ENCODE data around the gene LRMDA.

Gene LRMDA

DNA sequence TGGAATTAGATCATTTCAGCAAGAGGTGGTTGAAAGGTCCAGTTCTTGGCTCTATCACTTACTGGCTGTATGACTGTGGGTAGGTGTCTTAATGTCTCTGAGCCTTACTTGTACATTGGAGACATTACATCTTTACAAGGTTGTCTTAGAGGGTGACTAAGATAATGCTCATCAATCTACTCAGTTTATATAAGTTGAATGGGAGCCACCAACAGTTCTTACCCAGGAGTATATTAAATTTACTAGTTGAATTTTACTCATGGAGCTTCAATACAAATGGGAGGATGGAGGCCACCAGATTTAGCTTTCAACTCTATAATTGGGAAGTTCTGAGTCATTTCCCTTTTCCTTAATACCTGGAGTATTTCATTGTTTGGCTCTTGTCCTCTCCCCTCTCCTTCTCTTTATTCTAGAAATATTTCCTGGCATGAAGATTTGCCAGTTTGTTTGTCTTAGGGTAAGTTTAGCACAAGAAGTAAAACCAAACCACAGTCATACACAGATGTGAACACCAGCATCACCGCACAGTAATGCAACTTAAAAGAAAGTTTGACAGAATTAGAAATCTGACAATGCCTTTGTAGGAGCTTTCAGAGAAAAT lies 222.8 kb downstream of the LRMDA start:
- Histone ChIP-seq H3K36me3 (ENCODE audit: insufficient read depth) (no peaks in the 10 kb centered on the region), H3K4me3 (IDR thresholded peaks at IDR 0.05; ENCODE audit: insufficient read depth, low read depth, low read length) (no peak overlapping the region), H3K79me2 (ENCODE audit: insufficient read depth, low read depth) (no peaks in the 10 kb centered on the region), H4K20me1 (ENCODE audit: insufficient read depth) (no peaks in the 10 kb centered on the region), H3K27ac (no peak overlapping the region), H2AFZ (ENCODE audit: low read depth) (no peak overlapping the region), H3K9ac (no peak overlapping the region), H3K4me2 (no peak overlapping the region), H3K4me1 (ENCODE audit: low read depth, poor library complexity, severe bottlenecking) (no peaks in the 10 kb centered on the region), H3K27me3 (ENCODE audit: insufficient read depth, low read depth) (no peaks in the 10 kb centered on the region)
- TF ChIP-seq, protein P1, sequence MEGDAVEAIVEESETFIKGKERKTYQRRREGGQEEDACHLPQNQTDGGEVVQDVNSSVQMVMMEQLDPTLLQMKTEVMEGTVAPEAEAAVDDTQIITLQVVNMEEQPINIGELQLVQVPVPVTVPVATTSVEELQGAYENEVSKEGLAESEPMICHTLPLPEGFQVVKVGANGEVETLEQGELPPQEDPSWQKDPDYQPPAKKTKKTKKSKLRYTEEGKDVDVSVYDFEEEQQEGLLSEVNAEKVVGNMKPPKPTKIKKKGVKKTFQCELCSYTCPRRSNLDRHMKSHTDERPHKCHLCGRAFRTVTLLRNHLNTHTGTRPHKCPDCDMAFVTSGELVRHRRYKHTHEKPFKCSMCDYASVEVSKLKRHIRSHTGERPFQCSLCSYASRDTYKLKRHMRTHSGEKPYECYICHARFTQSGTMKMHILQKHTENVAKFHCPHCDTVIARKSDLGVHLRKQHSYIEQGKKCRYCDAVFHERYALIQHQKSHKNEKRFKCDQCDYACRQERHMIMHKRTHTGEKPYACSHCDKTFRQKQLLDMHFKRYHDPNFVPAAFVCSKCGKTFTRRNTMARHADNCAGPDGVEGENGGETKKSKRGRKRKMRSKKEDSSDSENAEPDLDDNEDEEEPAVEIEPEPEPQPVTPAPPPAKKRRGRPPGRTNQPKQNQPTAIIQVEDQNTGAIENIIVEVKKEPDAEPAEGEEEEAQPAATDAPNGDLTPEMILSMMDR (conservative IDR thresholded peaks at IDR 0.05; ENCODE audit: low read depth, low read length), result no peak

DNA sequence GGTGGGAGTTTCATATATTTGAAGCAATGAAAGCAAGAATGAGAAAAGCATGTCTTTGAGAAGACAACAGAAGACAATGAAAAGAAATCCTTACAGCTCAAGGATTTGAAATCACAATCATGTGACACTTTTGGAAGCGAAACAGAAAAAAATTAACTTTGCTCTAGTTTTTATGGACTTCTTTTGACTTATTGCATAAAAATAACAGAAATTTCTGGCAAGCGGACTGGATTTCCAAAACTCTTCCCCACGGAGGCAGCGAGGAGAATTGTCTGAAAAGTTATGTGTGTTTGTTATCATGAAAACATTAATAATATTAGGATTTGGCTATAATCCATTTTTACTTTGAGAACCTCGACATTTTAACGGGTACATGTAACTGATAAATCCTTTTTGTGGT lies 223.3 kb downstream of the LRMDA start:
- no peak overlapping the region for H3K27ac ChIP-seq
- no peak overlapping the region for H3K4me2 ChIP-seq
- H3K9ac ChIP-seq, result no peak overlapping the region
- no peaks in the 10 kb centered on the region for H4K20me1 ChIP-seq (ENCODE audit: insufficient read depth)
- H3K79me2 ChIP-seq (ENCODE audit: insufficient read depth, low read depth), result no peaks in the 10 kb centered on the region
- no peak overlapping the region for H2AFZ ChIP-seq (ENCODE audit: low read depth)
- H3K27me3 ChIP-seq (ENCODE audit: insufficient read depth, low read depth), result no peaks in the 10 kb centered on the region
- H3K4me1 ChIP-seq (ENCODE audit: low read depth, poor library complexity, severe bottlenecking), result no peaks in the 10 kb centered on the region
- no peak overlapping the region for H3K4me3 ChIP-seq (IDR thresholded peaks at IDR 0.05; ENCODE audit: insufficient read depth, low read depth, low read length)
- TF ChIP-seq, protein P1 (conservative IDR thresholded peaks at IDR 0.05; ENCODE audit: low read depth, low read length), result no peak
- no peaks in the 10 kb centered on the region for H3K36me3 ChIP-seq (ENCODE audit: insufficient read depth)

DNA sequence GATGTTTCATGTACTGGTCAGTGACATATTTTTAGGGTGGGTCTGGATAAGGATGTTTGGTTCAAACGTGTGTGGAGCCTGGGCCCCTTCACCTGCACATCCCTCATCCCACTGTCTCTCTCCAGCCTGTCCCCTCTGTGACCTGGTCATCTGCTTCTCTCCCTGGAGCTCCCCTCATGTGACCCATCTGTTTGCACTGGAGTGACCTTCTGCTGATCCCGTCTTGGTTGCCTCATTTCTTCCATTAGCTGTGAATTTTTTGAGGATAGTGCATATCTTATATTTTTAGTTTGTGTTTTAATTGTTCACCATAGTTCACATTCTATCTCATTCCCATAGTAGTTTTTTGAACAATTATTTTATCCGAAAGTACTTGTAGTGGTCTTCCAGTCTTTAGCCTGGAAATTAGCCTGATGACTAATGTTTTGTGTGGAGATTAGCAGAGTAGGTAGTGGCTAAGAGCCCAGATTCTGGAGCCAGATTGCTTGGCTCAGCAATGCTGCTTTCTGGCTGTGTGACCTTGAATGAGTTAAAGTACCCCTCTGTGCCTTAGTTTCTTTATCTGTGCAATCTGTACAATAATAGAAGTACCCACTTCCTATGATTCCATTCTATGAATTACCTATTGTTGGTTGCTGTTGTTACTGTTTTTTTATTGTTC lies 224.5 kb downstream of the LRMDA start:
- Histone ChIP-seq H3K9ac (no peak overlapping the region), H3K79me2 (ENCODE audit: insufficient read depth, low read depth) (no peaks in the 10 kb centered on the region), H3K4me2 (no peak overlapping the region), H3K4me3 (IDR thresholded peaks at IDR 0.05; ENCODE audit: insufficient read depth, low read depth, low read length) (no peak overlapping the region), H3K27ac (no peak overlapping the region), H2AFZ (ENCODE audit: low read depth) (no peak overlapping the region), H4K20me1 (ENCODE audit: insufficient read depth) (no peaks in the 10 kb centered on the region), H3K27me3 (ENCODE audit: insufficient read depth, low read depth) (no peaks in the 10 kb centered on the region), H3K36me3 (ENCODE audit: insufficient read depth) (no peaks in the 10 kb centered on the region), H3K4me1 (ENCODE audit: low read depth, poor library complexity, severe bottlenecking) (no peaks in the 10 kb centered on the region)
- TF ChIP-seq, protein P1 (conservative IDR thresholded peaks at IDR 0.05; ENCODE audit: low read depth, low read length), result no peak

DNA sequence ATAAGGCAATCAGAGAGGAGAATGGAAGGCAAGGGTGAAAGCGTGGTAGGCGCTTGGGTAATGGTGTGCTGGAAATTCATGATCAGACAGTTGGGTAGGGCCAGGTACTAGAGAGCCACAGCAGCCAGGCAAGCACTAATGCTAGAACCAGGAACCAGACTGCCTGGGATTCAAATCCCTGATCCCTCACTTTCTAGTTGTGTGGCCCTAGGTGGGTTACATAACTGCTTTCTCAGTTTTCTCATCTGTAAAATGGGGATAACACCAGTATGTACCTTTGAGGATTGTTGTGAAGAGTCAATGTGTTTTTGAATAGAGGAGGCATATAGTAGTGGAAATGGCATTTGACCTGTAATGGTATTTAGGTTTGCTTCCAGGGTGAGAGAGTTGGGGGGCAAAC lies 225.9 kb downstream of the LRMDA start:
- Histone ChIP-seq H3K9ac (no peak overlapping the region), H3K27ac (no peak overlapping the region), H3K27me3 (ENCODE audit: insufficient read depth, low read depth) (no peaks in the 10 kb centered on the region), H2AFZ (ENCODE audit: low read depth) (no peak overlapping the region), H4K20me1 (ENCODE audit: insufficient read depth) (no peaks in the 10 kb centered on the region), H3K36me3 (ENCODE audit: insufficient read depth) (no peaks in the 10 kb centered on the region), H3K4me1 (ENCODE audit: low read depth, poor library complexity, severe bottlenecking) (no peaks in the 10 kb centered on the region), H3K4me3 (IDR thresholded peaks at IDR 0.05; ENCODE audit: insufficient read depth, low read depth, low read length) (no peak overlapping the region), H3K4me2 (no peak overlapping the region), H3K79me2 (ENCODE audit: insufficient read depth, low read depth) (no peaks in the 10 kb centered on the region)
- TF ChIP-seq, protein P1 (conservative IDR thresholded peaks at IDR 0.05; ENCODE audit: low read depth, low read length), result no peak
